Left renal cortex interstitium (tissue), 4 donors: ENCODE data around the gene FBLN2. TPM values are rescaled to one million over a fixed set of nuclear protein-coding genes. Genes with fewer than 3 reads are reported as not detected.
A peak's percentile ranks its signal among the peaks of the same experiment; 100 is the strongest.

Experiments used
- DNase-seq, 4 donors: peaks; one replicate each; pipeline ENCODE4 v3.0.0-alpha.2; 2013; ENCODE audit warnings: low read depth in 4 of 4, low spot score in 2 of 4, missing footprints in 1 of 4
- polyA plus RNA-seq, 4 donors: library from polyadenylated mRNA; unstranded; fragments of 120-200 nt; gene quantifications; one replicate each; pipeline ENCODE4 v1.2.1, GENCODE V29; 2013; ENCODE audit not compliant: insufficient read length in 4 of 4

The FBLN2 gene
- polyA plus RNA-seq, 4 donors = 24.3 to 31.9 (median 27.5) TPM

GRCh38 chr3:13673207-13673606 is 124.3 kb downstream of the FBLN2 start:
- no peak for DNase-seq

GRCh38 chr3:13674538-13675185 is 125.7 kb downstream of the FBLN2 start:
- no peak for DNase-seq

GRCh38 chr3:13676356-13677017 is 127.6 kb downstream of the FBLN2 start:
- no peak for DNase-seq

GRCh38 chr3:13677272-13677671 is 128.3 kb downstream of the FBLN2 start:
- DNase-seq = no peak

GRCh38 chr3:13681931-13682330 is 133.0 kb downstream of the FBLN2 start:
- no peak for DNase-seq

GRCh38 chr3:13682331-13683013 is 133.5 kb downstream of the FBLN2 start:
- no peak for DNase-seq

GRCh38 chr3:13683288-13683687 is 134.4 kb downstream of the FBLN2 start:
- no peak for DNase-seq

- no peak for DNase-seq
Measured at GRCh38 chr3:13683772-13684171, 134.8 kb downstream of the FBLN2 start.

- no peak for DNase-seq
Measured at GRCh38 chr3:13684350-13684749, 135.4 kb downstream of the FBLN2 start.

- no peak for DNase-seq
Measured at GRCh38 chr3:13684854-13685253, 135.9 kb downstream of the FBLN2 start.

GRCh38 chr3:13685721-13686120 is 136.8 kb downstream of the FBLN2 start:
- no peak for DNase-seq

GRCh38 chr3:13686367-13687160 is 137.6 kb downstream of the FBLN2 start:
- no peak for DNase-seq

GRCh38 chr3:13687517-13687943 is 138.6 kb downstream of the FBLN2 start:
- peak in 1 of 4 donors; percentile 3 for DNase-seq

Other genes with a start within 250 kb of the FBLN2 start
- gene NUP210, start 128.8 kb upstream of the FBLN2 start, polyA plus RNA-seq = 10 to 100 TPM; 21.1 to 35.1 (median 26.7) TPM
- gene HDAC11, start 68.8 kb upstream of the FBLN2 start, polyA plus RNA-seq = 10 to 100 TPM; 22.2 to 25.4 (median 23.3) TPM